Breast epithelium (tissue), 4 donors: ENCODE data around the gene GABPB1. TPM values are rescaled to one million over a fixed set of nuclear protein-coding genes. Genes with fewer than 3 reads are reported as not detected.

Experiments used
- DNase-seq, 2 donors: peaks; one replicate each; pipeline ENCODE4 v3.0.0-alpha.2; 2019; ENCODE audit warnings: low spot score in 2 of 2
- H3K27ac ChIP-seq, 2 donors: fragments of 200-600 bp; sonication (generic) in 1 of 2; one replicate each; pipeline ENCODE4 v1.5.1; 2016 to 2019; ENCODE audit warnings: mild to moderate bottlenecking in 1 of 2
- H3K27me3 ChIP-seq, 2 donors: fragments of 200-600 bp; sonication (generic) in 1 of 2; one replicate each; pipeline versions ENCODE4 v1.5.1 to v1.6.0; 2017 to 2019; ENCODE audit warnings: control low read depth in 1 of 2, mild to moderate bottlenecking in 1 of 2
- H3K36me3 ChIP-seq: fragments of 200-600 bp; one replicate; pipeline ENCODE4 v1.5.1; 2019
- H3K4me1 ChIP-seq, 2 donors: fragments of 200-600 bp; sonication (generic); one replicate each; pipeline ENCODE4 v1.5.1; 2016 to 2019; ENCODE audit warnings: control low read depth in 1 of 2
- H3K4me3 ChIP-seq, 3 donors: fragments of 200-600 bp; sonication (generic); 1 replicate in 2 of 3; 2 replicates in 1 of 3; pipeline ENCODE4 v1.5.1; 2016 to 2019; ENCODE audit warnings: mild to moderate bottlenecking in 3 of 3, moderate library complexity in 2 of 3
- H3K9me3 ChIP-seq, 2 donors: fragments of 200-600 bp; sonication (generic) in 1 of 2; one replicate each; pipeline ENCODE4 v1.5.1; 2016 to 2019; ENCODE audit warnings: control low read depth in 1 of 2
- CTCF ChIP-seq, 3 donors: fragments of 450-650 bp; IDR thresholded peaks; one replicate each; pipeline ENCODE4 v1.5.1; 2016 to 2017; ENCODE audit warnings: antibody characterized with exemption in 3 of 3, mild to moderate bottlenecking in 3 of 3, moderate library complexity in 3 of 3
- POLR2A ChIP-seq: fragments of 450-650 bp; IDR thresholded peaks from one replicate; pipeline ENCODE4 v1.6.1; 2016; ENCODE audit warnings: antibody characterized with exemption, mild to moderate bottlenecking, moderate library complexity
- POLR2AphosphoS5 ChIP-seq, 3 donors: sonication (generic); formaldehyde crosslinking; IDR thresholded peaks; one replicate each; pipeline ENCODE4 v1.6.1; 2017; ENCODE audit warnings: antibody characterized with exemption in 3 of 3
- intact Hi-C: fragments of 100-400 bp; cut with DNase I; formaldehyde crosslinking; loops from one replicate; pipeline ENCODE4 v1.15.1; 2023; ENCODE audit warnings: low total_unique reads
- total RNA-seq, 3 donors: library from RNA; depleted of rRNA; stranded (reverse); fragments of >200 nt; gene quantifications; one replicate each; pipeline ENCODE4 v1.1.0, GENCODE V29; 2016

The GABPB1 gene
- total RNA-seq, 3 donors from 2014 or later = 14.6 to 37.4 (median 35.9) TPM

GRCh38 chr15:50260969-50261496, 94.0 kb downstream of the GABPB1 start:
- Histone ChIP-seq H3K4me3 (no peak overlapping the region), H3K9me3 (no peaks in the 10 kb centered on the region), H3K4me1 (no peaks in the 10 kb centered on the region), H3K27me3 (no peaks in the 10 kb centered on the region), H3K36me3 (no peaks in the 10 kb centered on the region), H3K27ac (no peak overlapping the region)
- intact Hi-C loops = no loop called here
- DNase-seq = no peak
- no peak for TF ChIP-seq POLR2AphosphoS5 (IDR thresholded peaks at IDR 0.05)
- no peak for TF ChIP-seq CTCF (IDR thresholded peaks at IDR 0.05)
- no peak for TF ChIP-seq POLR2A

DNA sequence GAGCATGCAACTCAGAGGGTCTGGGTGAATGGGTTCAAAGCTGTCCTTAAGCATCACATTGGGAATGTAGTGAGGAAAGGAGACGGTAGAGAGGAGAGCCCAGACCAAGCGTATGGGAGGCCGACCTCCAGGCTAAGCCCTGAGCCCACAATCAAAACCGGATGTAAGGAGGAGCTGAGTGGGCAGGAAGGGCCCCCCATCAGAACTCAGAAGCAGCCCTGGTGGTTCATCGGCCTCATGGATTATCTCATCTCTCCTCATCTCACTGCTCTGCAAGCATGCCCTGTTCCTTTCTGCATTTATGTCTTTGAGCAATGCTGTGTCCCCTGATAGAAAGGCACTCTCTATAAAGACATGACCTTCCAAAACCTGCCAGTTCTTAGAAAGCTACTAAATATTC, 95.7 kb downstream of the GABPB1 start:
- Histone ChIP-seq H3K9me3 (no peaks in the 10 kb centered on the region), H3K36me3 (no peaks in the 10 kb centered on the region), H3K4me1 (no peaks in the 10 kb centered on the region), H3K27ac (no peak overlapping the region), H3K27me3 (no peaks in the 10 kb centered on the region), H3K4me3 (no peak overlapping the region)
- no peak for DNase-seq
- no peak for TF ChIP-seq POLR2A
- TF ChIP-seq POLR2AphosphoS5 (IDR thresholded peaks at IDR 0.05) = no peak
- TF ChIP-seq CTCF (IDR thresholded peaks at IDR 0.05) = no peak
- intact Hi-C loops = no loop called here

- Histone ChIP-seq H3K9me3 (no peaks in the 10 kb centered on the region), H3K4me3 (no peak overlapping the region), H3K27ac (no peak overlapping the region), H3K4me1 (no peaks in the 10 kb centered on the region), H3K27me3 (no peaks in the 10 kb centered on the region), H3K36me3 (no peaks in the 10 kb centered on the region)
- intact Hi-C loops = loop anchor here (2.0 kb wide), 1 partner anchor 53 kb away; no protein-coding TSS in a partner anchor
- TF ChIP-seq CTCF (IDR thresholded peaks at IDR 0.05) (no peak), POLR2AphosphoS5 (IDR thresholded peaks at IDR 0.05) (no peak), POLR2A (no peak)
- no peak for DNase-seq
Measured at GRCh38 chr15:50257924-50258323, 97.1 kb downstream of the GABPB1 start.

GRCh38 chr15:50257332-50257731, 97.7 kb downstream of the GABPB1 start:
- Histone ChIP-seq H3K9me3 (no peaks in the 10 kb centered on the region), H3K36me3 (no peaks in the 10 kb centered on the region), H3K4me3 (no peak overlapping the region), H3K27ac (no peak overlapping the region), H3K27me3 (no peaks in the 10 kb centered on the region), H3K4me1 (no peaks in the 10 kb centered on the region)
- intact Hi-C loops = loop anchor here (2.0 kb wide), 1 partner anchor 53 kb away; no protein-coding TSS in a partner anchor
- no peak for DNase-seq
- TF ChIP-seq POLR2AphosphoS5 (IDR thresholded peaks at IDR 0.05) = no peak
- no peak for TF ChIP-seq POLR2A
- TF ChIP-seq CTCF (IDR thresholded peaks at IDR 0.05) = no peak

- no peaks in the 10 kb centered on the region for H3K9me3 ChIP-seq
- H3K27ac ChIP-seq = no peak overlapping the region
- H3K4me3 ChIP-seq = no peak overlapping the region
- TF ChIP-seq CTCF (IDR thresholded peaks at IDR 0.05) (no peak), POLR2A (no peak), POLR2AphosphoS5 (IDR thresholded peaks at IDR 0.05) (no peak)
- DNase-seq = no peak
- no peaks in the 10 kb centered on the region for H3K4me1 ChIP-seq
- H3K36me3 ChIP-seq = no peaks in the 10 kb centered on the region
- intact Hi-C loops = loop anchor here (2.0 kb wide), 1 partner anchor 52 kb away; no protein-coding TSS in a partner anchor
- H3K27me3 ChIP-seq = no peaks in the 10 kb centered on the region
Measured at GRCh38 chr15:50256188-50257041, 98.6 kb downstream of the GABPB1 start.
